Thyroid gland (tissue), 4 donors: Measurements from ENCODE around the gene ERP44. TPM values are rescaled to one million over a fixed set of nuclear protein-coding genes. Genes with fewer than 3 reads are reported as not detected.

ENCODE experiments used
- DNase-seq, 2 donors: peaks; one replicate each; pipeline ENCODE4 v3.0.0-alpha.2; 2019
- H3K27ac ChIP-seq, 3 donors: fragments of 200-600 bp; sonication (generic); 1 replicate in 2 of 3; 2 replicates in 1 of 3; pipeline ENCODE4 v1.5.1; 2016 to 2019; ENCODE audit warnings: mild to moderate bottlenecking in 1 of 3, moderate library complexity in 1 of 3
- H3K27me3 ChIP-seq: fragments of 200-600 bp; sonication (generic); one replicate; pipeline ENCODE4 v1.5.1; 2019
- H3K36me3 ChIP-seq, 2 donors: fragments of 200-600 bp; sonication (generic); one replicate each; pipeline ENCODE4 v1.5.1; 2016 to 2019
- H3K4me1 ChIP-seq, 2 donors: fragments of 200-600 bp; sonication (generic); one replicate each; pipeline ENCODE4 v1.5.1; 2017 to 2019
- H3K4me3 ChIP-seq, 3 donors: fragments of 200-600 bp; sonication (generic); replicated peaks in 1 of 3; 1 replicate in 2 of 3; 2 replicates in 1 of 3; pipeline ENCODE4 v1.5.1; 2016; ENCODE audit warnings: mild to moderate bottlenecking in 1 of 3
- H3K9me3 ChIP-seq: fragments of 200-600 bp; sonication (generic); one replicate; pipeline ENCODE4 v1.5.1; 2017
- POLR2A ChIP-seq, 2 donors: fragments of 450-650 bp; IDR thresholded peaks; one replicate each; pipeline ENCODE4 v1.6.1; 2017; ENCODE audit warnings: antibody characterized with exemption in 2 of 2, mild to moderate bottlenecking in 2 of 2, moderate library complexity in 1 of 2
- WGBS, 2 donors: methylation state at CpG; one replicate each; pipeline ENCODE4 v1.1.5; 2017; 5-methylcytosine and 5-hydroxymethylcytosine counted together
- intact Hi-C: fragments of 100-400 bp; cut with DNase I; formaldehyde crosslinking; loops from one replicate; pipeline ENCODE4 v1.15.1; 2023
- total RNA-seq, 4 donors: library from RNA; depleted of rRNA; stranded (reverse); fragments of >200 nt; gene quantifications; one replicate each; pipeline ENCODE4 v1.2.3, GENCODE V29; 2016
- TF ChIP-seq, protein P1 (sequence below), 6 experiments: fragments of 200-600 bp in 3 of 6; fragments of 450-650 bp in 3 of 6; sonication (generic) in 3 of 6; IDR thresholded peaks; one replicate each; pipeline ENCODE4 v1.5.1; 2016 to 2019; ENCODE audit warnings: antibody characterized with exemption in 6 of 6, mild to moderate bottlenecking in 2 of 6, inconsistent platforms in 1 of 6, moderate library complexity in 1 of 6

The ERP44 gene
- total RNA-seq, 4 donors from 2014 or later, result 23.7 to 36.2 (median 29.0) TPM

DNA sequence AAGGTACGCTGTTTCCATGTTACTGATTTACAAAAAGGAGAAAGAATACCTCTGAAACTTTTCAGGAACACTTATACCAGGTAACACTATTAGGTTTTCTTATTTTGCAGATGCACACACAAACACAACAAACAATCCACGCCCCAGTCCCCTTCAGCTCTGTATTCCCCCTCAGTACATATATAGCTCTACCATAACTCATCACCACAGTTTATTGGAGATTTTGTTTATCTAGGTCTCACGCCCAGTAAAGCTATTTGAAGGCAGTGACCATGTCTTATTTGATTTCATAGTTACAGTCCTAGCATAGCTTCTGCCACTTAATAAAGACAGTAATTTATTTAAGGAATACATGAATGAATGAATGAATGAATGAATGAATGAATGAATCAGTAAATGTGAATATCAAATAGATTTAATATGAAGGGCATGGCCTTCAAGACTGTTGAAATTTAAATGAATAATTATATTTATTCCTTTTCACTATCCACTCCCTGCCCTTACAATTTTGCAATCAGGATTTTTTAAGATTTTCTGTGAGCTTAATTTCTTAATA, 33.2 kb upstream of the ERP44 start:
- no peak for TF ChIP-seq POLR2A (IDR thresholded peaks at IDR 0.05)
- TF ChIP-seq, protein P1, sequence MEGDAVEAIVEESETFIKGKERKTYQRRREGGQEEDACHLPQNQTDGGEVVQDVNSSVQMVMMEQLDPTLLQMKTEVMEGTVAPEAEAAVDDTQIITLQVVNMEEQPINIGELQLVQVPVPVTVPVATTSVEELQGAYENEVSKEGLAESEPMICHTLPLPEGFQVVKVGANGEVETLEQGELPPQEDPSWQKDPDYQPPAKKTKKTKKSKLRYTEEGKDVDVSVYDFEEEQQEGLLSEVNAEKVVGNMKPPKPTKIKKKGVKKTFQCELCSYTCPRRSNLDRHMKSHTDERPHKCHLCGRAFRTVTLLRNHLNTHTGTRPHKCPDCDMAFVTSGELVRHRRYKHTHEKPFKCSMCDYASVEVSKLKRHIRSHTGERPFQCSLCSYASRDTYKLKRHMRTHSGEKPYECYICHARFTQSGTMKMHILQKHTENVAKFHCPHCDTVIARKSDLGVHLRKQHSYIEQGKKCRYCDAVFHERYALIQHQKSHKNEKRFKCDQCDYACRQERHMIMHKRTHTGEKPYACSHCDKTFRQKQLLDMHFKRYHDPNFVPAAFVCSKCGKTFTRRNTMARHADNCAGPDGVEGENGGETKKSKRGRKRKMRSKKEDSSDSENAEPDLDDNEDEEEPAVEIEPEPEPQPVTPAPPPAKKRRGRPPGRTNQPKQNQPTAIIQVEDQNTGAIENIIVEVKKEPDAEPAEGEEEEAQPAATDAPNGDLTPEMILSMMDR (IDR thresholded peaks at IDR 0.05), result no peak
- Histone ChIP-seq H3K27ac (no peak overlapping the region), H3K9me3 (no peaks in the 10 kb centered on the region), H3K4me1 (no peaks in the 10 kb centered on the region), H3K4me3 (no peak overlapping the region), H3K36me3 (no peaks in the 10 kb centered on the region), H3K27me3 (no peaks in the 10 kb centered on the region)
- intact Hi-C loops, result no loop called here
- DNase-seq, result no peak
- 96% methylated on average over 3 of the region's 3 CpGs for WGBS, 2 donors

- no peak overlapping the region for H3K27ac ChIP-seq
- intact Hi-C loops, result no loop called here
- DNase-seq, result no peak
- H3K4me1 ChIP-seq, result no peaks in the 10 kb centered on the region
- H3K27me3 ChIP-seq, result no peaks in the 10 kb centered on the region
- no peak overlapping the region for H3K4me3 ChIP-seq
- no peaks in the 10 kb centered on the region for H3K9me3 ChIP-seq
- H3K36me3 ChIP-seq, result no peaks in the 10 kb centered on the region
- TF ChIP-seq, protein P1 (IDR thresholded peaks at IDR 0.05), result no peak
- no peak for TF ChIP-seq POLR2A (IDR thresholded peaks at IDR 0.05)
- 75 to 83% methylated on average over 1 of the region's 1 CpG for WGBS, 2 donors
Measured at GRCh38 chr9:100131216-100131615, 32.4 kb upstream of the ERP44 start.

GRCh38 chr9:100129772-100130171, 31.0 kb upstream of the ERP44 start:
- Histone ChIP-seq H3K4me1 (no peaks in the 10 kb centered on the region), H3K27ac (no peak overlapping the region), H3K27me3 (no peaks in the 10 kb centered on the region), H3K4me3 (no peak overlapping the region), H3K9me3 (no peaks in the 10 kb centered on the region), H3K36me3 (no peaks in the 10 kb centered on the region)
- intact Hi-C loops, result no loop called here
- no peak for DNase-seq
- TF ChIP-seq, protein P1 (IDR thresholded peaks at IDR 0.05), result no peak

DNA sequence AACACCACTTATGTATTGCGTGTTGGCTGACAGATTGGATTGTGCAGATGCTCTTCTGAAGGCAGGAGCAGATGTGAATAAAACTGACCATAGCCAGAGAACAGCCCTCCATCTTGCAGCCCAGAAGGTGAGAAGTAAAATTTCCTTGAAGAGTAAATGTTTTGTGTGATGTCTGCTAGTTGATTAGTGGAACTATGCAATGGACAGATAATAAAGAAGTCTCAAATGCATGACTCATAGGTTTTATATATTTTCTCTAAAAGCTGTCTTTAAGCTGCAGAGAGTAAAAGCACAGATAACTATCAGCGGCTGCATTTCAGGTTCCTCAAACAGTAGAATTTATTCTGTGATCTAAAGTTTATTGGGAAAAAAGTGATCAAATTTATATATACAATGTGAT, 27.6 kb upstream of the ERP44 start:
- H3K27ac ChIP-seq, result no peak overlapping the region
- H3K4me3 ChIP-seq, result no peak overlapping the region
- H3K27me3 ChIP-seq, result no peaks in the 10 kb centered on the region
- WGBS, 2 donors, result 93 to 98% methylated on average over 2 of the region's 2 CpGs
- no peak for DNase-seq
- intact Hi-C loops, result no loop called here
- no peaks in the 10 kb centered on the region for H3K4me1 ChIP-seq
- no peaks in the 10 kb centered on the region for H3K36me3 ChIP-seq
- no peaks in the 10 kb centered on the region for H3K9me3 ChIP-seq
- no peak for TF ChIP-seq POLR2A (IDR thresholded peaks at IDR 0.05)
- TF ChIP-seq, protein P1 (IDR thresholded peaks at IDR 0.05), result no peak

DNA sequence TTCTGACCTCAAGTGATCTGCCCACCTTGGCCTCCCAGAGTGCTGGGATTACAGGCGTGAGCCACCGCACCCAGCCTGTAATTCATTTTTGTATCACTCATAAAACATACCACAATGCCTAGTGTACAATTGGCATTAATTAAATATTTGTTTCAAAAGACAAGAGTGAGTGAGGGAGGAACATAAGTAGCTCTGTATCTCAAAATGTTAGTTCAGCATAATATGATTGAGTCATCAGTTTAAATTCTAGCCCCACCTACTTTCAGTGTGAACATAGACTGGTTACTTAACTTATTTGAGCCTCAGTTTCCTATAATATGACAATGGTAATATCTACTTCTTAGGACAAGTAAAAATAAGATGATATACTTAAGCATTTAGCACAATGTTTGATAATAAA, 27.1 kb upstream of the ERP44 start:
- TF ChIP-seq POLR2A (IDR thresholded peaks at IDR 0.05), result no peak
- TF ChIP-seq, protein P1 (IDR thresholded peaks at IDR 0.05), result no peak
- Histone ChIP-seq H3K27me3 (no peaks in the 10 kb centered on the region), H3K4me1 (no peaks in the 10 kb centered on the region), H3K27ac (no peak overlapping the region), H3K9me3 (no peaks in the 10 kb centered on the region), H3K4me3 (no peak overlapping the region), H3K36me3 (peaks cover 0 to 3% of the 10 kb centered on the region in 2 donors)
- intact Hi-C loops, result no loop called here
- WGBS, 2 donors, result 95 to 100% methylated on average over 2 of the region's 2 CpGs
- no peak for DNase-seq
